NCI-H2227 treated with DMSO at 0.1 percent for 48 hours (cell line): Measurements from ENCODE around the gene SPECC1.
"Not testable (repeated sequence)": the region's sequence is repeated elsewhere in the genome, so short reads cannot be mapped to it uniquely, and the experiment has no call there.

Experiments
- DNase-seq: peaks from one replicate; lab custom pipeline; 2025; lab: John Stamatoyannopoulos, UW

SPECC1 gene

GRCh38 chr17:20009302-20010098, at the start of gene SPECC1:
TSS of gene SPECC1 (plus strand) at chr17:20009359. CDS start at chr17:20096652, 87,293 bp downstream.
- DNase-seq: peak; percentile 54

- not testable (repeated sequence) for DNase-seq
Measured at GRCh38 chr17:19962954-19963353, 46.2 kb upstream of the SPECC1 start.

GRCh38 chr17:19973156-19973555, 36.0 kb upstream of the SPECC1 start:
- no peak for DNase-seq

- DNase-seq: no peak
Measured at GRCh38 chr17:19975601-19976000, 33.6 kb upstream of the SPECC1 start.

GRCh38 chr17:19977293-19978208, 31.6 kb upstream of the SPECC1 start, which contains the start of gene AKAP10:
TSS of gene AKAP10 (minus strand) at chr17:19977828. CDS start at chr17:19977679, 149 bp downstream.
- DNase-seq: peak; percentile 66

- DNase-seq: no peak
Measured at GRCh38 chr17:19978209-19978802, 30.9 kb upstream of the SPECC1 start.

- DNase-seq: no peak
Measured at GRCh38 chr17:19978805-19979211, 30.4 kb upstream of the SPECC1 start.

- no peak for DNase-seq
Measured at GRCh38 chr17:19979917-19980770, 29.0 kb upstream of the SPECC1 start.

- no peak for DNase-seq
Measured at GRCh38 chr17:19986941-19987861, 22.0 kb upstream of the SPECC1 start.

GRCh38 chr17:19987897-19988296, 21.3 kb upstream of the SPECC1 start:
- DNase-seq: no peak

GRCh38 chr17:19991252-19991885, 17.8 kb upstream of the SPECC1 start:
- DNase-seq: no peak

GRCh38 chr17:19992803-19993713, 16.1 kb upstream of the SPECC1 start:
- DNase-seq: peak; percentile 84

- DNase-seq: no peak
Measured at GRCh38 chr17:19996086-19996485, 13.1 kb upstream of the SPECC1 start.

GRCh38 chr17:19996502-19996901, 12.7 kb upstream of the SPECC1 start:
- no peak for DNase-seq

GRCh38 chr17:20008242-20009051, 712 bp upstream of the SPECC1 start:
- no peak for DNase-seq

- DNase-seq: no peak
Measured at GRCh38 chr17:20009052-20009301, 182 bp upstream of the SPECC1 start.

- DNase-seq: peak; percentile 35
Measured at GRCh38 chr17:20010099-20010863, 1.1 kb downstream of the SPECC1 start.
